Lung (tissue), 12 donors: ENCODE measurements around the gene BMAL1. TPM values are rescaled to one million over a fixed set of nuclear protein-coding genes. Genes with fewer than 3 reads are reported as not detected.

Experiments
- ATAC-seq: fragments of 200-7000 bp; cut with Tn5 transposase; one replicate; pipeline ENCODE4 v1.9.1; 2020; ENCODE audit warnings: moderate number of reproducible peaks; ENCODE audit not compliant: insufficient read depth, low FRiP score
- DNase-seq, 3 donors: peaks; one replicate each; pipeline ENCODE4 v3.0.0-alpha.2; 2013 to 2017
- H3K27ac ChIP-seq, 2 donors: one replicate each; pipeline ENCODE4 v1.5.1; 2013; ENCODE audit warnings: mild to moderate bottlenecking in 2 of 2, moderate library complexity in 2 of 2, control low read depth in 1 of 2, inconsistent platforms in 1 of 2, low read depth in 1 of 2, low read length in 1 of 2
- H3K27me3 ChIP-seq, 3 donors: one replicate each; pipeline ENCODE4 v1.5.1; 2013; ENCODE audit warnings: low read length in 2 of 3; ENCODE audit not compliant: control insufficient read depth in 3 of 3, insufficient read depth in 3 of 3
- H3K36me3 ChIP-seq, 4 donors: one replicate each; pipeline ENCODE4 v1.5.1; 2013; ENCODE audit warnings: low read length in 4 of 4, mild to moderate bottlenecking in 1 of 4, moderate library complexity in 1 of 4; ENCODE audit not compliant: control insufficient read depth in 4 of 4, insufficient read depth in 4 of 4
- H3K4me1 ChIP-seq, 5 donors: one replicate each; pipeline ENCODE4 v1.5.1; 2013; ENCODE audit warnings: low read length in 5 of 5, mild to moderate bottlenecking in 2 of 5, moderate library complexity in 1 of 5; ENCODE audit not compliant: control insufficient read depth in 5 of 5, insufficient read depth in 5 of 5
- H3K4me3 ChIP-seq: one replicate; pipeline ENCODE4 v1.5.1; 2013; ENCODE audit warnings: mild to moderate bottlenecking, control low read depth, moderate library complexity
- H3K9ac ChIP-seq, 2 donors: one replicate each; pipeline ENCODE4 v1.5.1; 2013; ENCODE audit warnings: low read length in 2 of 2, control low read depth in 1 of 2; ENCODE audit not compliant: insufficient read depth in 1 of 2
- H3K9me3 ChIP-seq, 4 donors: one replicate each; pipeline ENCODE4 v1.5.1; 2013; ENCODE audit warnings: low read length in 3 of 4, mild to moderate bottlenecking in 1 of 4, moderate library complexity in 1 of 4; ENCODE audit not compliant: control insufficient read depth in 4 of 4, insufficient read depth in 3 of 4
- WGBS, 2 donors: extraction: QIAGEN DNeasy Blood & Tissue Kit; methylation state at CpG; one replicate each; pipeline ENCODE4 v1.1.7; 2013; 5-methylcytosine and 5-hydroxymethylcytosine counted together
- polyA plus RNA-seq, 2 donors: library from polyadenylated mRNA; stranded (reverse); fragments of 200-250 nt; gene quantifications; one replicate each; pipeline ENCODE4 v1.2.1, GENCODE V29; 2013
- total RNA-seq, 2 donors: library from RNA; depleted of rRNA in 1 of 2; stranded (reverse); fragments of >200 nt in 1 of 2; gene quantifications; one replicate each; pipeline ENCODE4 v1.2.1, GENCODE V29; 2014 to 2021
- TF ChIP-seq, protein P1 (sequence below): IDR thresholded peaks from 2 replicates; pipeline ENCODE4 v1.5.1; 2012; ENCODE audit warnings: mild to moderate bottlenecking; ENCODE audit errors: control extremely low read depth, extremely low read depth
- donor health status: control.
- donor health status: control.
- donor health status: Bipolar disorder and iron deficiency.
- donor health status: healthy.
- donor health status: DM: yes; HTN: yes; CAD: no.

BMAL1 gene
- total and polyA plus RNA-seq, 4 donors: 13.4 to 38.0 (median 26.2) TPM

DNA sequence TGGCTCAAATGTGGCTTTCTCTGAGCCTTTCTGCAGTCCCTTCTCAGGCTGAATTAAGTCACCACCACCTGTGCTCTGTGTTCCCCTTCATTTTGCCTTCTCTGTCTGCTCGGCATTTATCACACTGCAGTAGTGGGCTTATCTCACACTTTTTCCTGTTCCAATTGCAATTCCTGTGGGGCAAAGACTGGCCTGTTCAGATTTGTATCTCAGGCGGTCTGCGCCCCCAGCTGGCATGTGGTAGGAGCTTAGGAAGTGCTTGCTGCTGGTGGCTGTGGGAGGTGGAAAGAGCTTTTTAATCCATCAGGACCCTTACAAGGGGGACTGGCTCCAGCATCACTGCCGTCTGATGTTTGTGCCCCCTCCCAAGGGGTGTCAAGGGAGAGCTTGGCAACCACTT, 21.2 kb downstream of the BMAL1 start:
- Histone ChIP-seq H3K27me3 (no peaks in the 10 kb centered on the region), H3K27ac (peak overlapping the region in 1 of 2 donors; percentile 28), H3K9me3 (no peaks in the 10 kb centered on the region), H3K9ac (no peak overlapping the region), H3K4me3 (no peak overlapping the region), H3K36me3 (no peaks in the 10 kb centered on the region), H3K4me1 (peaks cover 0 to 49% (median 0%) of the 10 kb centered on the region in 5 donors)
- ATAC-seq (no peak), DNase-seq (no peak)
- TF ChIP-seq, protein P1, sequence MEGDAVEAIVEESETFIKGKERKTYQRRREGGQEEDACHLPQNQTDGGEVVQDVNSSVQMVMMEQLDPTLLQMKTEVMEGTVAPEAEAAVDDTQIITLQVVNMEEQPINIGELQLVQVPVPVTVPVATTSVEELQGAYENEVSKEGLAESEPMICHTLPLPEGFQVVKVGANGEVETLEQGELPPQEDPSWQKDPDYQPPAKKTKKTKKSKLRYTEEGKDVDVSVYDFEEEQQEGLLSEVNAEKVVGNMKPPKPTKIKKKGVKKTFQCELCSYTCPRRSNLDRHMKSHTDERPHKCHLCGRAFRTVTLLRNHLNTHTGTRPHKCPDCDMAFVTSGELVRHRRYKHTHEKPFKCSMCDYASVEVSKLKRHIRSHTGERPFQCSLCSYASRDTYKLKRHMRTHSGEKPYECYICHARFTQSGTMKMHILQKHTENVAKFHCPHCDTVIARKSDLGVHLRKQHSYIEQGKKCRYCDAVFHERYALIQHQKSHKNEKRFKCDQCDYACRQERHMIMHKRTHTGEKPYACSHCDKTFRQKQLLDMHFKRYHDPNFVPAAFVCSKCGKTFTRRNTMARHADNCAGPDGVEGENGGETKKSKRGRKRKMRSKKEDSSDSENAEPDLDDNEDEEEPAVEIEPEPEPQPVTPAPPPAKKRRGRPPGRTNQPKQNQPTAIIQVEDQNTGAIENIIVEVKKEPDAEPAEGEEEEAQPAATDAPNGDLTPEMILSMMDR: no peak
- 70 to 80% methylated on average over 4 of the region's 4 CpGs for WGBS, 2 donors

DNA sequence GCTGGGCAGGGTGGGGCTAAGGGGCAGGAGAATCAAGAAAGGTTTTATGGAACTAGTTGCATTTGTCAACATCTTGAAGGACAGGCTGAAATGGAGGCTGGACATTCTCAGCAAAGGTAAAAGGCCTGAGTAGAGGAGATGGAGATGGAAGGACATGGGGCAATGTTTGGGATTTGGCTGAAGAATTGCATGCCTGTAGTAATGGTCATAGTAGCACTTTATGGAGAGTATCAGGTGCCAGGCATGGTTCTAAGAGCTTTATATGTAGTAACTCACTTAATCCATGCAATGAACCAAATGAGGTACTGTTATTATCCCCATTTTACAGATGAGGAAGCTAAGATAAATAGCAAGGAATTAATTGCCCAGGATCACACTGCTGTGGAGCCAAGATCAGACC, 23.9 kb downstream of the BMAL1 start:
- ATAC-seq: no peak
- DNase-seq: no peak

DNA sequence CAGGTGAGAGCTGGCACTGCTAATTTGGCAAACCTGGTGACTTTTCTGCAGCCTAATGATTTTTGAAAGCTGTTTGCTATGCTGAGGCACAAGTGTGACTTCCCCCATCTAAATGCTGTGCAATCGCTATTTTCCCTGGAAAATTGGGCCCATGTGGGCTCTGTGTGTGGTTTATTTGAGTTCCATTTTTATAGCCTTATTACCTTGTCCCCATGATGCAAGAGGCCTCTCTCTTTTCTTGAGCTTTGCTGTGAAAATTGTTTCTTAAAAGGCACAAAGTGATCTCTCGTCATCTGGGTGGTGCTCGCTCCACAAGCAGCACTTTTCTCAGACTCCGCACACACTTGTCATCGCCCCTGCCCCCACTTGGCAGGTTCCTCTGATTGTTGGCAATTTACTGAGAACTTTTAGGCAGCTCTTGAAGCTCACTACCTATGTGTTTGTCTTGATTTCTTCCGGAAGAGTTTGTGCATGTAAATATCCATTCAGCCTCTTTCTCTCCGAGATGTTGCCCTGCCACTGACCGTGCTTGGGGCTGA, 24.9 kb downstream of the BMAL1 start:
- TF ChIP-seq, protein P1: no peak
- no peaks in the 10 kb centered on the region for H3K36me3 ChIP-seq
- no peaks in the 10 kb centered on the region for H3K9me3 ChIP-seq
- ATAC-seq (no peak), DNase-seq (peak in 1 of 3 donors; percentile 29)
- H3K4me3 ChIP-seq: no peak overlapping the region
- 73 to 87% methylated on average over 8 of the region's 8 CpGs for WGBS, 2 donors
- peaks cover 0 to 56% (median 0%) of the 10 kb centered on the region in 5 donors for H3K4me1 ChIP-seq
- no peak overlapping the region for H3K9ac ChIP-seq
- H3K27ac ChIP-seq: no peak overlapping the region
- no peaks in the 10 kb centered on the region for H3K27me3 ChIP-seq

More for the DNA sequence above, 23.9 kb downstream of the BMAL1 start:
- Histone ChIP-seq H3K36me3 (no peaks in the 10 kb centered on the region), H3K27me3 (no peaks in the 10 kb centered on the region), H3K27ac (no peak overlapping the region), H3K9ac (no peak overlapping the region), H3K4me1 (peaks cover 0 to 61% (median 0%) of the 10 kb centered on the region in 5 donors), H3K9me3 (no peaks in the 10 kb centered on the region), H3K4me3 (no peak overlapping the region)
- TF ChIP-seq, protein P1: no peak
